Heart right ventricle (tissue), 16 donors: ENCODE results near the gene PAX5. TPM values are rescaled to one million over a fixed set of nuclear protein-coding genes. Genes with fewer than 3 reads are reported as not detected.

Experiments used
- ATAC-seq, 8 donors: fragments of 200-7000 bp; cut with Tn5 transposase; one replicate each; pipeline ENCODE4 v1.9.1; 2020; ENCODE audit warnings: mild to moderate bottlenecking in 8 of 8, moderate library complexity in 8 of 8, moderate number of reproducible peaks in 1 of 8
- DNase-seq, 2 donors: peaks; one replicate each; pipeline ENCODE4 v3.0.0-alpha.2; 2020
- H3K27ac ChIP-seq, 10 donors: fragments of 200-600 bp; sonication (generic) in 2 of 10; one replicate each; pipeline versions ENCODE4 v1.5.0 to v1.8.0; 2020 to 2022; ENCODE audit warnings: mild to moderate bottlenecking in 3 of 10
- H3K27me3 ChIP-seq, 7 donors: fragments of 200-600 bp; one replicate each; pipeline ENCODE4 v1.8.0; 2021 to 2022; ENCODE audit warnings: mild to moderate bottlenecking in 2 of 7
- H3K36me3 ChIP-seq, 9 donors: fragments of 200-600 bp; sonication (generic) in 1 of 9; one replicate each; pipeline versions ENCODE4 v1.5.0 to v1.8.0; 2020 to 2022; ENCODE audit warnings: mild to moderate bottlenecking in 2 of 9
- H3K4me1 ChIP-seq, 9 donors: fragments of 200-600 bp; sonication (generic) in 1 of 9; one replicate each; pipeline versions ENCODE4 v1.5.0 to v1.8.0; 2020 to 2022; ENCODE audit warnings: mild to moderate bottlenecking in 4 of 9
- H3K4me3 ChIP-seq, 10 donors: fragments of 200-600 bp; sonication (generic) in 2 of 10; one replicate each; pipeline versions ENCODE4 v1.5.0 to v1.8.0; 2020 to 2022; ENCODE audit warnings: mild to moderate bottlenecking in 7 of 10, moderate library complexity in 2 of 10
- H3K9me3 ChIP-seq, 11 donors: fragments of 200-600 bp in 10 of 11; sonication (generic) in 2 of 11; one replicate each; pipeline versions ENCODE4 v1.5.0 to v1.8.0; 2013 to 2022; ENCODE audit warnings: mild to moderate bottlenecking in 2 of 11, control low read depth in 1 of 11, moderate library complexity in 1 of 11
- CTCF ChIP-seq, 9 donors: fragments of 200-600 bp; sonication (generic) in 2 of 9; IDR thresholded peaks; one replicate each; pipeline versions ENCODE4 v1.5.0 to v1.8.0; 2021 to 2022; ENCODE audit warnings: antibody characterized with exemption in 9 of 9, mild to moderate bottlenecking in 5 of 9, moderate library complexity in 1 of 9
- WGBS, 2 donors: extraction: QIAGEN DNeasy Blood & Tissue Kit; methylation state at CpG; one replicate each; pipeline ENCODE4 v1.1.7; 2013; ENCODE audit warnings: inconsistent platforms in 1 of 2; 5-methylcytosine and 5-hydroxymethylcytosine counted together
- intact Hi-C, 10 donors: fragments of 100-400 bp; cut with DNase I; formaldehyde crosslinking; loops; one replicate each; pipeline versions ENCODE4 v1.11.1 to v1.14.2; 2022
- polyA plus RNA-seq, 2 donors: library from polyadenylated mRNA; stranded (reverse); fragments of 200-250 nt; gene quantifications; one replicate each; pipeline ENCODE4 v1.2.3, GENCODE V29; 2013
- total RNA-seq, 10 donors: library from RNA; stranded (reverse); fragmentation: NEBNext Ultra II Directional in 3 of 10; extraction: Animal tissue kit (Norgen Biotek cat#: 25700) in 3 of 10; gene quantifications; one replicate each; pipeline versions ENCODE4 v1.2.1 to v1.2.4, GENCODE V29; 2021 to 2023
- donor health status: Arrhythmogenic right ventricular cardiomyopathy.
- donor health status: ischemic (EF 13 %, LVEDD 7.1; RV severe dilation, severe dysfunction).
- donor health status: healthy with polysubstance abuse.
- donor health status: DM: no; HTN: yes; CAD: no.
- donor health status: DM: no; HTN: no; CAD: no.
- donor health status: ischemic (EF 25% LVEDD 6.9; RV normal size, moderate dysfunction).
- donor health status: ischemic (EF 25% LVEDD 5.7; RV mildly dilated, moderate dysfunction).
- donor health status: healthy.
- donor health status: DM: yes; HTN: yes; CAD: no.
- donor health status: Ischemic cardiomyopathy.
- donor health status: ischemic (EF 35%, LVEDD 5.7; RV mildly dilated, moderate dysfunction).
- donor health status: nonischemic (EF 11% LVEDD 7.7; RV severe dilation, severe dysfunction).
- donor health status: DM: yes; HTN: yes; CAD: no.
- donor health status: PGD.
- donor health status: ischemic (EF 29% LVEDD 5.4; RV normal size, mild dysfunction).
- donor health status: nonischemic (EF 23%, LVEDD 6.1; RV moderate dilation, normal function).

The PAX5 gene
- total and polyA plus RNA-seq, 12 donors: under 0.01 to 0.09 TPM; not detected in 10

GRCh38 chr9:36941441-36941840 lies 92.6 kb downstream of the PAX5 start:
- 88% methylated on average over 6 of the region's 6 CpGs for WGBS, 2 donors

GRCh38 chr9:36940881-36941280 lies 93.2 kb downstream of the PAX5 start:
- WGBS, 2 donors: 84 to 89% methylated on average over 7 of the region's 7 CpGs
- no peak for TF ChIP-seq CTCF (IDR thresholded peaks at IDR 0.05)
- ATAC-seq (no peak), DNase-seq (no peak)
- Histone ChIP-seq H3K4me1 (no peaks in the 10 kb centered on the region), H3K36me3 (no peaks in the 10 kb centered on the region), H3K9me3 (no peaks in the 10 kb centered on the region), H3K27me3 (peaks cover 0 to 28% (median 21%) of the 10 kb centered on the region in 7 donors), H3K27ac (no peak overlapping the region), H3K4me3 (no peak overlapping the region)
- intact Hi-C loops: loop anchor here in 1 of 10 donors (10.0 kb wide), 1 partner anchor 56 kb away; no protein-coding TSS in a partner anchor

More at GRCh38 chr9:36941441-36941840, 92.6 kb downstream of the PAX5 start:
- no peaks in the 10 kb centered on the region for H3K4me1 ChIP-seq
- ATAC-seq: no peak
- intact Hi-C loops: loop anchor here in 1 of 10 donors (10.0 kb wide), 1 partner anchor 57 kb away; no protein-coding TSS in a partner anchor
- no peak for TF ChIP-seq CTCF (IDR thresholded peaks at IDR 0.05)
- H3K4me3 ChIP-seq: no peak overlapping the region
- H3K36me3 ChIP-seq: no peaks in the 10 kb centered on the region
- no peaks in the 10 kb centered on the region for H3K9me3 ChIP-seq
- DNase-seq: no peak
- H3K27ac ChIP-seq: no peak overlapping the region
- peaks cover 0 to 26% (median 21%) of the 10 kb centered on the region in 7 donors for H3K27me3 ChIP-seq

GRCh38 chr9:36940500-36940853 lies 93.6 kb downstream of the PAX5 start:
- no peak for TF ChIP-seq CTCF (IDR thresholded peaks at IDR 0.05)
- no peak for DNase-seq
- intact Hi-C loops: loop anchor here in 1 of 10 donors (10.0 kb wide), 1 partner anchor 56 kb away; no protein-coding TSS in a partner anchor
- no peaks in the 10 kb centered on the region for H3K9me3 ChIP-seq
- WGBS, 2 donors: 72 to 78% methylated on average over 7 of the region's 7 CpGs
- no peak overlapping the region for H3K4me3 ChIP-seq
- H3K36me3 ChIP-seq: no peaks in the 10 kb centered on the region
- peaks cover 0 to 29% (median 21%) of the 10 kb centered on the region in 7 donors for H3K27me3 ChIP-seq
- no peak for ATAC-seq
- H3K27ac ChIP-seq: no peak overlapping the region
- H3K4me1 ChIP-seq: no peaks in the 10 kb centered on the region

GRCh38 chr9:36939655-36940499 lies 94.2 kb downstream of the PAX5 start:
- ATAC-seq (no peak), DNase-seq (no peak)
- intact Hi-C loops: loop anchor here in 1 of 10 donors (10.0 kb wide), 1 partner anchor 55 kb away; no protein-coding TSS in a partner anchor
- H3K4me3 ChIP-seq: no peak overlapping the region
- TF ChIP-seq CTCF (IDR thresholded peaks at IDR 0.05): no peak
- H3K36me3 ChIP-seq: no peaks in the 10 kb centered on the region
- peaks cover 0 to 29% (median 21%) of the 10 kb centered on the region in 7 donors for H3K27me3 ChIP-seq
- H3K27ac ChIP-seq: no peak overlapping the region
- no peaks in the 10 kb centered on the region for H3K4me1 ChIP-seq
- 80 to 81% methylated on average over 28 of the region's 28 CpGs for WGBS, 2 donors
- no peaks in the 10 kb centered on the region for H3K9me3 ChIP-seq
